Nephron progenitor cell (in vitro differentiated cells): ENCODE data around the gene BCL7A.
A peak's percentile ranks its signal among the peaks of the same experiment; 100 is the strongest.
"Not testable (repeated sequence)": the region's sequence is repeated elsewhere in the genome, so short reads cannot be mapped to it uniquely, and the experiment has no call there.

Source experiments
- DNase-seq: peaks from one replicate; pipeline ENCODE4 v3.0.0; 2021
- H3K27ac Mint-ChIP-seq: 2 replicates; pipeline ENCODE4 v1.8.0; 2021; ENCODE audit warnings: mild to moderate bottlenecking, moderate library complexity, mixed read lengths
- H3K27me3 Mint-ChIP-seq: 2 replicates; pipeline ENCODE4 v1.8.0; 2021; ENCODE audit warnings: mild to moderate bottlenecking, low read depth, mixed read lengths; ENCODE audit not compliant: poor library complexity
- H3K36me3 Mint-ChIP-seq: 2 replicates; pipeline ENCODE4 v1.8.0; 2021; ENCODE audit warnings: low read depth, mixed read lengths
- H3K4me1 Mint-ChIP-seq: 2 replicates; pipeline ENCODE4 v1.8.0; 2021; ENCODE audit warnings: mixed read lengths
- H3K4me3 Mint-ChIP-seq: 2 replicates; pipeline ENCODE4 v1.8.0; 2021; ENCODE audit warnings: mild to moderate bottlenecking, moderate library complexity, mixed read lengths
- H3K9me3 Mint-ChIP-seq: 2 replicates; pipeline ENCODE4 v1.8.0; 2021; ENCODE audit warnings: mild to moderate bottlenecking, moderate library complexity, mixed read lengths
- CTCF ChIP-seq: fragments of 200-600 bp; sonication (generic); IDR thresholded peaks from 2 replicates; pipeline ENCODE4 v1.5.0; 2021; ENCODE audit warnings: antibody characterized with exemption

Gene BCL7A

DNA sequence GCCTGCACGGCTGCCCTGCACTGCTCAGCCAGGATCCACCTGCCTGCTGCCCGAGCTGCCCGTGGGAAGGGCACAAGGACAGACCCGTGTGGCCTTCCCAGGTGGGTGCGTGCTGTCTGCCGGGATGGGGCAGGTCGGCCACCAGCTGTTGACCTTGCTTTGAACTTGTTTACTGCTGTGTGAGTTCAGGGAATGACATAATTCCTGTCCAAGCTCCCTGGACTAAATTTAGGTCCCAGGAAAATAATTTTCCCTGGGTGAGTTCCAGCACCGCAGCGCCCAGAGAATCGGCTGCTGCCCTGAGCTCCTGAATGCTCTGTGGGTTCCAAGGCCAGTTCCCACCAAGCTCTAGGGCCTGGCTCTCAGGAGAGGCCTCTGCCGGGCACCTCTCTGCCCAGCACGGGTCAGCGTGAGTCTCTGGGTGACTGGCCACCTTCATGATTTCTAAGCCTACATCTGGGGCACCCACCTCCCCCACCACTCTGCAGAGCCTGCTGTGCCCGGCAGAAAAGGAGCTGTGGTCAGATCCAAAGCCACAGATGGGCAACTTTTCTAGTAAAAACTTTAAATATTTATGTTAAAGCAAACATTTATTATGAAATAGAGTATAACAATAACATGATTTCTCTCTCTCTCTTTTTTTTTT lies 29.7 kb downstream of the BCL7A start:
- Mint-ChIP-seq H3K27me3 (no peaks in the 10 kb centered on the region), H3K36me3 (peaks cover 45% of the 10 kb centered on the region), H3K4me1 (peaks cover 7% of the 10 kb centered on the region), H3K4me3 (no peak overlapping the region), H3K9me3 (no peaks in the 10 kb centered on the region), H3K27ac (peak overlapping the region; percentile 86)
- no peak for DNase-seq
- no peak for TF ChIP-seq CTCF

- H3K27me3 Mint-ChIP-seq = no peaks in the 10 kb centered on the region
- H3K36me3 Mint-ChIP-seq = peaks cover 52% of the 10 kb centered on the region
- H3K9me3 Mint-ChIP-seq = no peaks in the 10 kb centered on the region
- no peak for TF ChIP-seq CTCF
- H3K27ac Mint-ChIP-seq = peak overlapping the region; percentile 79
- H3K4me3 Mint-ChIP-seq = no peak overlapping the region
- peaks cover 11% of the 10 kb centered on the region for H3K4me1 Mint-ChIP-seq
- no peak for DNase-seq
Observed at GRCh38 chr12:122052285-122052684, 30.6 kb downstream of the BCL7A start.

DNA sequence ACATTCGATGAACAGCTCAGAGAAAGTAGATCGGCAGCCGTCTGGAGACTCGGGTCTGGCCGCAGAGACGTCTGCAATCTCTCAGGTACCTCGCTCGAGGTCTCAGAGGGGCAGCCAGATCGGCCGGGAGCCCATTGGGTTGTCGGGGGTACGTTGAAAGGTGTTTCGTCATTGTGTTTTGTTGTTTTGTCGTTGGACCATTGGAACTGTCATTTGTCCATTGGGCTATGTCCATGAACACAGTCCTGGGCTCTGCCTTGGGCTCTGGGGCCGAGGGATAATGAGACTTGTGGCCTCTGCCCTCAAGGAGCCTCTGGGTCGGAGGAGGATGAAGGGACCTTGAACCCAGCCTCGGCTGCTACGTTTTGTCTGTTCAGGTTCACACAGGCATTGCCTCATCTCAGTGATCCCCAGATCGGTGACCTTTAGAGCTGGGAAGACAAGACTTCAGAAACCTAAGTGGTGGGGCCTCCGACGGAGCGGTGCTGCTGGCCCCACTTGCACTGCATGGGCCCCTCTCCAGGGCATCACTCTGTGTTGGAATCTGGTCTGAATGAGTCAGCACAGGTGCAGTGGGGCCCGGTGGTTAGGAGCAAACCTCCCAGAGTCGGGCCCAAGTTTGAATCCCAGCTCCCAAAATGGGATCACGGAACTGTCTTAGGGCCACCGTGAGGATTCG lies 33.3 kb downstream of the BCL7A start:
- Mint-ChIP-seq H3K4me1 (peaks cover 24% of the 10 kb centered on the region), H3K27me3 (no peaks in the 10 kb centered on the region), H3K9me3 (no peaks in the 10 kb centered on the region)

DNA sequence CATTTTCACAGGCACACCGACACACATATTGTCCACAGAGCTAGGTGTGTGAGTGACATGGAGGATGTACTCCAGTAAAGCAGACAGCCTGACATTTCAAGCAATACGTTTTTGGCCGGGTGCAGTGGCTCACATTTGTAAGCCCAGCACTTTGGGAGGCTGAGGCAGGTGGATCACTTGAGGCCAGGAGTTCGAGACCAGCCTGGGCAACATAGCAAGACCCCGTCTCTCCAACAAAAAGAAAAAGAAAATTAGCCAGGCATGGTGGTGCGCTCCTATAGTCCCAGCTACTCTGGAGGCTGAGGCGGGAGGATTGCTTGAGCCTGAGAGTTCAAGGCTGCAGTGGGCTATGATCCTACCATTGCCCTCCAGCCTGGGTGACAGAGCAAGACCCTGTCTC lies 34.7 kb downstream of the BCL7A start:
- Mint-ChIP-seq H3K36me3 (peaks cover 64% of the 10 kb centered on the region), H3K27ac (peak overlapping the region; percentile 21), H3K4me1 (peaks cover 33% of the 10 kb centered on the region)
- not testable (repeated sequence) for DNase-seq, H3K9me3 Mint-ChIP-seq, H3K4me3 Mint-ChIP-seq, H3K27me3 Mint-ChIP-seq

More for the DNA sequence above, 33.3 kb downstream of the BCL7A start:
- Mint-ChIP-seq H3K4me3 (no peak overlapping the region), H3K27ac (no peak overlapping the region), H3K36me3 (peaks cover 56% of the 10 kb centered on the region)
- no peak for DNase-seq
- no peak for TF ChIP-seq CTCF

DNA sequence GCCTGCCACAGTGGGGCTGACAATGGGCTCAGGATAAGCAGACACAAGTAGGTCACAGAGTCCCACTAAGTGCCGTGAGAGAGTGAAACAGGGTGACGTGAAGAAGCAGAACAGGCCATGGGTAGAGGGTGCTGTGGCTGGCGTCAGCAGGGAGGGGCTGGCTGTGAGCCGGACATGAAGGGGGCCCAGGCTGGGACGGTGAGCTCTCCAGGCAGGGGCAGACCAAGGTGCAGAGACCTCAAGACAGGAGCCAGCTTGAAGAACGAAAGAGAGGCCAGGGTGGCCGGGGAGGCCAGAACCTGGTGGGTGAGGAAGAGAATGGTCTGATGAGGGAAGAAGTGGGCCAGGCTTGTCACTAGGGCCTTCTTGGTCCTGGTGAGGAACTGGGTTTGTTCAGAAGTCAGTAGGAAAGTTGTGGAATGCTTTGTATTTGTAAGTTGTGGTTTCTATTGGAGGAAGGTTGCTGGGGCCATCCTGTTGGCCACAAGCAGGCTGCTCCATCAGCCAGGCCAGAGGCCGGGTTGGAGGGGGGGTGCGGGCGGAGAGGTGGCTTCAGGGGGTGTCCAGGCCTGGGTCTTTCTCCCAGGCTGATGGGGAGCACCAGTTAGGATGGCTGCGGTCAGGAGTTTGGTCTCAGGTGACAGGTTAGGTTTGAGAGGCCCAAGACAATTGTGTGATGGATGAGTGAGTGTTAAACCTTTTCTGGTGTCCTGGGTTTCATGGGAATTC lies 35.5 kb downstream of the BCL7A start:
- no peak overlapping the region for H3K4me3 Mint-ChIP-seq
- peaks cover 38% of the 10 kb centered on the region for H3K4me1 Mint-ChIP-seq
- no peak for DNase-seq
- H3K27me3 Mint-ChIP-seq = no peaks in the 10 kb centered on the region
- no peak for TF ChIP-seq CTCF
- H3K36me3 Mint-ChIP-seq = peaks cover 69% of the 10 kb centered on the region
- H3K27ac Mint-ChIP-seq = peak overlapping the region; percentile 45
- no peaks in the 10 kb centered on the region for H3K9me3 Mint-ChIP-seq

GRCh38 chr12:122057769-122058168 lies 36.1 kb downstream of the BCL7A start:
- Mint-ChIP-seq H3K27ac (no peak overlapping the region), H3K27me3 (no peaks in the 10 kb centered on the region), H3K36me3 (peaks cover 69% of the 10 kb centered on the region), H3K9me3 (no peaks in the 10 kb centered on the region), H3K4me3 (no peak overlapping the region), H3K4me1 (peaks cover 41% of the 10 kb centered on the region)
- no peak for DNase-seq
- TF ChIP-seq CTCF = no peak
